Caco-2 (cell line): ENCODE measurements around the gene URM1. TPM values are rescaled to one million over a fixed set of nuclear protein-coding genes. Genes with fewer than 3 reads are reported as not detected.

ENCODE experiments used
- BruUV-seq: library from RNA; stranded (reverse); fragments of 400-500 nt; replicated peaks from 2 replicates; lab custom pipeline; 2021; lab: Mats Ljungman, UMichigan
- CTCF ChIA-PET: fragments of 300-600 bp; sonication (Branson Sonifier 250); formaldehyde crosslinking; loops from one replicate; lab custom pipeline; 2022; ENCODE audit warnings: antibody characterized with exemption; lab: Charles Lee
- POLR2A ChIA-PET: fragments of 300-600 bp; sonication (Branson Sonifier 250); formaldehyde crosslinking; loops from one replicate; lab custom pipeline; 2022; ENCODE audit warnings: antibody characterized with exemption; lab: Charles Lee
- DNase-seq, 2 experiments: peaks; one replicate each; pipeline versions ENCODE4 v3.0.0 to v3.0.0-alpha.2; 2020 to 2022
- H3K27me3 ChIP-seq: replicated peaks from 2 replicates; pipeline ENCODE4 v1.6.0; 2011; ENCODE audit warnings: low read length; ENCODE audit not compliant: control insufficient read depth, insufficient read depth
- H3K36me3 ChIP-seq: 2 replicates; pipeline ENCODE4 v1.5.1; 2011; ENCODE audit warnings: low read length; ENCODE audit not compliant: control insufficient read depth, insufficient read depth
- H3K4me1 ChIP-seq: fragments of 250-450 bp; sonication (Bioruptor Pico); 2 replicates; pipeline ENCODE4 v1.5.1; 2020; ENCODE audit warnings: mild to moderate bottlenecking
- H3K4me3 ChIP-seq: 2 replicates; pipeline ENCODE4 v1.5.1; 2011; ENCODE audit warnings: low read depth, mild to moderate bottlenecking, control low read depth, low read length
- H3K9me3 ChIP-seq: fragments of 250-450 bp; sonication (Bioruptor Pico); 2 replicates; pipeline ENCODE4 v1.5.1; 2020; ENCODE audit warnings: mild to moderate bottlenecking, moderate library complexity
- H3K27ac Mint-ChIP-seq: one replicate; pipeline ENCODE4 v1.8.0; 2022; ENCODE audit warnings: mixed read lengths; ENCODE audit not compliant: unreplicated experiment
- H3K27me3 Mint-ChIP-seq: one replicate; pipeline ENCODE4 v1.8.0; 2022; ENCODE audit warnings: mixed read lengths; ENCODE audit not compliant: insufficient read depth, unreplicated experiment
- H3K36me3 Mint-ChIP-seq: one replicate; pipeline ENCODE4 v1.8.0; 2022; ENCODE audit warnings: mild to moderate bottlenecking, mixed read lengths; ENCODE audit not compliant: insufficient read depth, unreplicated experiment
- H3K4me1 Mint-ChIP-seq: one replicate; pipeline ENCODE4 v1.8.0; 2022; ENCODE audit warnings: low read depth, mixed read lengths; ENCODE audit not compliant: unreplicated experiment
- H3K4me3 Mint-ChIP-seq: one replicate; pipeline ENCODE4 v1.8.0; 2022; ENCODE audit warnings: mild to moderate bottlenecking, moderate library complexity, mixed read lengths; ENCODE audit not compliant: unreplicated experiment
- H3K9me3 Mint-ChIP-seq: one replicate; pipeline ENCODE4 v1.8.0; 2022; ENCODE audit warnings: mixed read lengths; ENCODE audit not compliant: unreplicated experiment
- intact Hi-C: fragments of 100-400 bp; cut with micrococcal nuclease; formaldehyde crosslinking; loops from one replicate; pipeline ENCODE4 v1.10.0; 2022; ENCODE audit not compliant: unreplicated experiment
- total RNA-seq: library from RNA; stranded (reverse); gene quantifications from 2 replicates; pipeline ENCODE4 v1.2.3, GENCODE V29; 2022
- TF ChIP-seq, protein P1 (sequence below), 2 experiments: fragments of 200-600 bp in 1 of 2; IDR thresholded peaks; 1 replicate in 1 of 2; 2 replicates in 1 of 2; pipeline versions ENCODE4 v1.5.1 to v1.8.0; 2011 to 2022; ENCODE audit warnings: antibody characterized with exemption in 1 of 2, control low read depth in 1 of 2, inconsistent platforms in 1 of 2, low read depth in 1 of 2, low read length in 1 of 2, mild to moderate bottlenecking in 1 of 2, moderate library complexity in 1 of 2; ENCODE audit not compliant: insufficient read depth in 1 of 2, severe bottlenecking in 1 of 2, unreplicated experiment in 1 of 2

URM1 gene
- total RNA-seq, 1 experiment from 2014 or later: 55.9 TPM

DNA sequence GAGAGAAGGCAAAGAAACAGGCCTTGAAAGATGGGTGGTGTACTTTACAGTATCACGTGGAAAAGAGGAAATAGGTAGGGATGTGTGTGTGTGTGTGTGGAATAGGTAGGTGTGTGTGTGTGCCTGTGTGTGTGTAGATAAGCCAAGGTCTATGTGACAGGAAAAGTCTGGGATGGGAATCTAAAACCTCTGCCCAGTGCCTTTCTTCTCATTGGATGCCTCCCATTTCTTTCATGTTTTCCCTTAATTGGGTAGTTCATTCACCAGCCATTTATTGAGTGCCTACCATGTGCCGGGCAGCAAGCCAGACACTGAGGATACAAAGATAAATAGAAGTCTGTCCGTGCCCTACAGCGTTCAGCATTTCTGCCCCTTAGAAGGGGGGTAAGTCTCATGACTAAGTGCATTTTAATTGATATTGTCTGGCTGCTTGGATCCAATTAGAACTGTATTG is 1.0 kb downstream of the URM1 start:
- Histone ChIP-seq H3K4me3 (peak overlapping the region; percentile 100), H3K4me1 (peaks cover 12% of the 10 kb centered on the region; the same call in 1 of the 2 replicates), H3K36me3 (peaks cover 2% of the 10 kb centered on the region; the same call in 1 of the 2 replicates), H3K9me3 (no peaks in the 10 kb centered on the region), H3K27me3 (no peaks in the 10 kb centered on the region)
- Mint-ChIP-seq H3K27ac (peak overlapping the region; percentile 71), H3K36me3 (no peaks in the 10 kb centered on the region), H3K4me1 (peaks cover 14% of the 10 kb centered on the region), H3K4me3 (peak overlapping the region; percentile 79), H3K27me3 (no peaks in the 10 kb centered on the region), H3K9me3 (no peaks in the 10 kb centered on the region)
- CTCF ChIA-PET: interaction anchor here (1.4 to 2.7 kb wide), 2 partner anchors 31 to 77 kb away, joined by 9 to 10 read pairs; no protein-coding TSS in a partner anchor
- POLR2A ChIA-PET: interaction anchor here (0.5 to 1.5 kb wide), 3 partner anchors 10 to 98 kb away, joined by 4 to 11 read pairs (median 4); partner anchors contain the start of gene ODF2
- TF ChIP-seq, protein P1, sequence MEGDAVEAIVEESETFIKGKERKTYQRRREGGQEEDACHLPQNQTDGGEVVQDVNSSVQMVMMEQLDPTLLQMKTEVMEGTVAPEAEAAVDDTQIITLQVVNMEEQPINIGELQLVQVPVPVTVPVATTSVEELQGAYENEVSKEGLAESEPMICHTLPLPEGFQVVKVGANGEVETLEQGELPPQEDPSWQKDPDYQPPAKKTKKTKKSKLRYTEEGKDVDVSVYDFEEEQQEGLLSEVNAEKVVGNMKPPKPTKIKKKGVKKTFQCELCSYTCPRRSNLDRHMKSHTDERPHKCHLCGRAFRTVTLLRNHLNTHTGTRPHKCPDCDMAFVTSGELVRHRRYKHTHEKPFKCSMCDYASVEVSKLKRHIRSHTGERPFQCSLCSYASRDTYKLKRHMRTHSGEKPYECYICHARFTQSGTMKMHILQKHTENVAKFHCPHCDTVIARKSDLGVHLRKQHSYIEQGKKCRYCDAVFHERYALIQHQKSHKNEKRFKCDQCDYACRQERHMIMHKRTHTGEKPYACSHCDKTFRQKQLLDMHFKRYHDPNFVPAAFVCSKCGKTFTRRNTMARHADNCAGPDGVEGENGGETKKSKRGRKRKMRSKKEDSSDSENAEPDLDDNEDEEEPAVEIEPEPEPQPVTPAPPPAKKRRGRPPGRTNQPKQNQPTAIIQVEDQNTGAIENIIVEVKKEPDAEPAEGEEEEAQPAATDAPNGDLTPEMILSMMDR (IDR thresholded peaks at IDR 0.05; ENCODE audit: insufficient read depth in 1 of 2, low read depth in 1 of 2, low read length in 1 of 2, severe bottlenecking in 1 of 2, unreplicated experiment in 1 of 2): no peak
- no peak for DNase-seq
- no TSS peak for BruUV-seq
- intact Hi-C loops: loop anchor here (10.0 kb wide), 1 partner anchor 133 kb away; the partner anchor contains the start of gene GLE1

DNA sequence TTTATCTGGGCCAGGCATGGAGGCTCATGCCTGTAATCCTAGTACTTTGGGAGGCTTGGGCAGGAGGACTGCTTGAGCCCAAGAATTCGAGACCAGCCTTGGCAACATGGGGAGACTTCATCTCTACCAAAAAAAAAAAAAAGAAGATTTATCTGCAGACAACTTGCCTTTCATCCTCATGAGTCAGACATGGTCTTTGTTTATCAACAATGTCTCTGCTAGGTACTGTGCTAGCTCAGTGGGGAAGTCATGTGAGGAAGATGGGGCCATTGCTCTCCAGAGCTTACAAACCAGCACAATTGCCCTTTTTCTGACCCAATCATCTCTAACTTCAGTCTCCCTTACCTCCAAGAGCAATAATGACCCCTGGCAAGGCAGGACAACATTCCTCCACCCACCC is 1.6 kb downstream of the URM1 start:
- peaks cover 2% of the 10 kb centered on the region; the same call in 1 of the 2 replicates for H3K36me3 ChIP-seq
- H3K36me3 Mint-ChIP-seq: peaks cover 2% of the 10 kb centered on the region
- H3K9me3 Mint-ChIP-seq: no peaks in the 10 kb centered on the region
- H3K4me1 Mint-ChIP-seq: peaks cover 14% of the 10 kb centered on the region
- no peak overlapping the region for H3K27ac Mint-ChIP-seq
- no peaks in the 10 kb centered on the region for H3K27me3 Mint-ChIP-seq
- ChIA-PET POLR2A (no interaction called here), CTCF (no interaction called here)
- H3K4me3 ChIP-seq: no peak overlapping the region
- BruUV-seq: no TSS peak
- peaks cover 12% of the 10 kb centered on the region; the same call in 1 of the 2 replicates for H3K4me1 ChIP-seq
- TF ChIP-seq, protein P1 (IDR thresholded peaks at IDR 0.05; ENCODE audit: insufficient read depth in 1 of 2, low read depth in 1 of 2, low read length in 1 of 2, severe bottlenecking in 1 of 2, unreplicated experiment in 1 of 2): no peak
- intact Hi-C loops: loop anchor here (10.0 kb wide), 1 partner anchor 132 kb away; the partner anchor contains the start of gene GLE1
- DNase-seq: no peak
- H3K9me3 ChIP-seq: no peaks in the 10 kb centered on the region
- no peaks in the 10 kb centered on the region for H3K27me3 ChIP-seq
- peak overlapping the region; percentile 79 for H3K4me3 Mint-ChIP-seq

DNA sequence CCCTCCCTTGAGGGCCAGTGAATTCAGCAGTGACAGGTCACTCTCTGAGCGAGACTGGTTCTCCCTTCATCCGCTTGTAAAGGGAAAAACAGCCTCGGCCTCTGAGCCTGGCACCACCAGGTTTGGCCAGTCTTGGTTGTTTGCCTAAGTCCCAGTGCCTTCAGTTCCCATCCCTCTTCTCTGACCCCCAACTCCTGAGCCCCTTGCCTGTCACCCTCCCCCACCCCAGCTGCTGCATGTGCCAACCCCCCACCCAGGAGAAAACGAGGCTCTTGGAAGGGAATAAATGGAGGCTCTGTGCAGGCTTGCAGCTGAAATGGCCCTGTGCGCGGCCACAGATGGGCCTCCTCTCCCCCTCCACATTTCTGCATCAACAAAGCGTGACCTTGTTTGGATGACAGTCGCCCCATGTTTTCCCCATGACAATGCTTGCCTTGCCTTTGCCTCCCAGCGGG is 3.1 kb downstream of the URM1 start:
- Mint-ChIP-seq H3K9me3 (no peaks in the 10 kb centered on the region), H3K36me3 (peaks cover 17% of the 10 kb centered on the region), H3K27ac (no peak overlapping the region), H3K27me3 (no peaks in the 10 kb centered on the region), H3K4me1 (peaks cover 14% of the 10 kb centered on the region), H3K4me3 (no peak overlapping the region)
- DNase-seq: no peak
- TF ChIP-seq, protein P1 (IDR thresholded peaks at IDR 0.05; ENCODE audit: insufficient read depth in 1 of 2, low read depth in 1 of 2, low read length in 1 of 2, severe bottlenecking in 1 of 2, unreplicated experiment in 1 of 2): no peak
- no TSS peak for BruUV-seq
- ChIA-PET POLR2A (no interaction called here), CTCF (no interaction called here)
- Histone ChIP-seq H3K9me3 (no peaks in the 10 kb centered on the region), H3K36me3 (peaks cover 2% of the 10 kb centered on the region; the same call in 1 of the 2 replicates), H3K4me3 (no peak overlapping the region), H3K27me3 (no peaks in the 10 kb centered on the region), H3K4me1 (peaks cover 12% of the 10 kb centered on the region; the same call in 1 of the 2 replicates)
- intact Hi-C loops: loop anchor here (10.0 kb wide), 1 partner anchor 131 kb away; the partner anchor contains the start of gene GLE1
